ENCODE results near the gene TMEM208. TPM values are rescaled to one million over a fixed set of nuclear protein-coding genes. Genes with fewer than 3 reads are reported as not detected.

The TMEM208 gene
- total RNA-seq, 1 donor from 2014 or later = 33.1 TPM

GRCh38 chr16:67246756-67247191 is 19.8 kb downstream of the TMEM208 start:
- Histone ChIP-seq H3K4me3 (peak overlapping the region; percentile 99), H3K4me1 (peaks cover 65% of the 10 kb centered on the region), H3K27ac (peak overlapping the region; percentile 93), H3K27me3 (ENCODE audit: low read depth) (peaks cover 11% of the 10 kb centered on the region), H3K36me3 (no peaks in the 10 kb centered on the region), H3K9me3 (no peaks in the 10 kb centered on the region)
- intact Hi-C loops (cut with DNase I) = no loop called here
- DNase-seq = peak; percentile 95
- TF ChIP-seq, protein P1, sequence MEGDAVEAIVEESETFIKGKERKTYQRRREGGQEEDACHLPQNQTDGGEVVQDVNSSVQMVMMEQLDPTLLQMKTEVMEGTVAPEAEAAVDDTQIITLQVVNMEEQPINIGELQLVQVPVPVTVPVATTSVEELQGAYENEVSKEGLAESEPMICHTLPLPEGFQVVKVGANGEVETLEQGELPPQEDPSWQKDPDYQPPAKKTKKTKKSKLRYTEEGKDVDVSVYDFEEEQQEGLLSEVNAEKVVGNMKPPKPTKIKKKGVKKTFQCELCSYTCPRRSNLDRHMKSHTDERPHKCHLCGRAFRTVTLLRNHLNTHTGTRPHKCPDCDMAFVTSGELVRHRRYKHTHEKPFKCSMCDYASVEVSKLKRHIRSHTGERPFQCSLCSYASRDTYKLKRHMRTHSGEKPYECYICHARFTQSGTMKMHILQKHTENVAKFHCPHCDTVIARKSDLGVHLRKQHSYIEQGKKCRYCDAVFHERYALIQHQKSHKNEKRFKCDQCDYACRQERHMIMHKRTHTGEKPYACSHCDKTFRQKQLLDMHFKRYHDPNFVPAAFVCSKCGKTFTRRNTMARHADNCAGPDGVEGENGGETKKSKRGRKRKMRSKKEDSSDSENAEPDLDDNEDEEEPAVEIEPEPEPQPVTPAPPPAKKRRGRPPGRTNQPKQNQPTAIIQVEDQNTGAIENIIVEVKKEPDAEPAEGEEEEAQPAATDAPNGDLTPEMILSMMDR (IDR thresholded peaks at IDR 0.05) = no peak
- ATAC-seq = peak; percentile 86

GRCh38 chr16:67247192-67248072 is 20.5 kb downstream of the TMEM208 start, which contains the start of gene FHOD1:
TSS of gene FHOD1 (minus strand) at chr16:67247481. CDS start at chr16:67247410, 71 bp downstream.
- peak; percentile 99 for DNase-seq
- TF ChIP-seq, protein P1 (IDR thresholded peaks at IDR 0.05) = no peak
- Histone ChIP-seq H3K27me3 (ENCODE audit: low read depth) (peaks cover 11% of the 10 kb centered on the region), H3K4me3 (peak within 1 kb of the TSS; percentile 99), H3K9me3 (no peaks in the 10 kb centered on the region), H3K4me1 (peaks cover 58% of the 10 kb centered on the region), H3K27ac (peak within 1 kb of the TSS; percentile 93), H3K36me3 (no peaks in the 10 kb centered on the region)
- intact Hi-C loops (cut with DNase I) = no loop called here
- ATAC-seq = peak; percentile 90 to 93

DNA sequence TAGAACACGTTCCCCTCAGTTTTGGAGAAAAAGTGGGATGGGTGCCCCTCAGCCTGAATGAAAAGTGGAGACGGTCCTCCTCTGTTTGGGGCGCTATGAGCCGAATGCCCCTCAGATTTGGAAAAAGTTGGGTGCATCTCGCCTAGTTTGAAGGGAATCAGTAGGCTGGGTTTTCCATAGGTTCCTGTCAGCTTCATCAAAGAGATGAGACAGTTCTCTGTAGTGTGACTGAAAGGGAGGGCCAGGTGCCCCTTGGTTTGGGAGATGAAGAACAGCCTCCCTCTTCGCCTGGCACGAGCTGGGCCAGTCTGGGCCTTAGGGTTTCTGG is 21.1 kb downstream of the TMEM208 start:
- intact Hi-C loops (cut with DNase I) = no loop called here
- Histone ChIP-seq H3K4me1 (peaks cover 52% of the 10 kb centered on the region), H3K4me3 (peak overlapping the region; percentile 99), H3K27me3 (ENCODE audit: low read depth) (peaks cover 11% of the 10 kb centered on the region), H3K36me3 (no peaks in the 10 kb centered on the region), H3K27ac (no peak overlapping the region), H3K9me3 (no peaks in the 10 kb centered on the region)
- TF ChIP-seq, protein P1 (IDR thresholded peaks at IDR 0.05) = no peak
- DNase-seq (no peak), ATAC-seq (no peak)

- Histone ChIP-seq H3K27me3 (ENCODE audit: low read depth) (peaks cover 11% of the 10 kb centered on the region), H3K9me3 (no peaks in the 10 kb centered on the region), H3K27ac (peak within 1 kb of the TSS; percentile 93), H3K36me3 (no peaks in the 10 kb centered on the region), H3K4me3 (peak within 1 kb of the TSS; percentile 99), H3K4me1 (peaks cover 46% of the 10 kb centered on the region)
- TF ChIP-seq, protein P1 (IDR thresholded peaks at IDR 0.05) = no peak
- ATAC-seq (no peak), DNase-seq (peak; percentile 54)
- intact Hi-C loops (cut with DNase I) = no loop called here
Observed at GRCh38 chr16:67248401-67249177, 21.7 kb downstream of the TMEM208 start, which contains the start of gene SLC9A5. TSS of gene SLC9A5 (plus strand) at chr16:67248979. CDS start at chr16:67249015, 36 bp downstream.

DNA sequence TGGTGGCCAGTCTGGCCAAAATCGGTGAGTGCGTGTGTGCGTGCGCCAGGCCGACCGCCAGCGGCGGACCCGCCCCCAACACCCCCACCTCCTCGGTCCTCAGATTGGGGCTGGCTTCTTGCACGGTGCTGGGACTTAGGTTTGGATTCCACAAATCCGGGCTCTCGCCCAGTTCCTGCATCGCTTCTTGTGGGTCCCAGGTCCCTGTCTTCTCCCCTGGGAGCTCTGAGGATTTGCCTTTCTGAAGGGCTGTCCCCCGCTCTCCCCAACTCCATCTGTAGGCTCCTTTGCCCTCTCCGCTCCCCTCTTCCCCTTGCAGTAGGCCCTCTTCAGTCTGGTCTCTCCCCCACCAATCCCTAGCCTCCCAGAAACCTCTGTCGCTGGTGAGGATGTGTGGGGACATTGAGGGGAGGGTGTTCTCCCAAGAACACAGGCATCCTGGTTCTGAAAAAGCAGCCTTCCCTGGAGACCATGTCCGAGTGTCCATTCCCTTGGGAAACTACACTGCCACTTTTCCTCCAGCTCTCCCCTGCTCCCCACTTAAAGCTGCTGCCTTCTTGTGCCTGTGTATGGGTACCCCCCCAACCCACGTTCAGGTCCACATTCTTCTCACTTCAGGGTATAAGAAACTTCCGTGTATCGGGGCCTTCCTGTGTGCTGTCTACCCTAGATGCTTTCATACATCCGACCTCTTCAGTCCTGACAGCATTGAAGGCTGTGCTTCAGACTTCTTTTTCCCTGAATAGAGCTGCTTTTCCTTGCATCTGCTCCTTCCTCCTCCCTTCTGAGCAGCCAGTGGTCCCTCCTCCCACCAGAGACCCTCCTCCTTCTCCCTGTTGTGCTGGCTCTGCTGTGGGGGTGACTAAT is 22.5 kb downstream of the TMEM208 start:
- H3K27ac ChIP-seq = no peak overlapping the region
- peak overlapping the region; percentile 99 for H3K4me3 ChIP-seq
- DNase-seq (peak; percentile 5), ATAC-seq (no peak)
- peaks cover 11% of the 10 kb centered on the region for H3K27me3 ChIP-seq (ENCODE audit: low read depth)
- peaks cover 38% of the 10 kb centered on the region for H3K4me1 ChIP-seq
- no peaks in the 10 kb centered on the region for H3K9me3 ChIP-seq
- H3K36me3 ChIP-seq = no peaks in the 10 kb centered on the region
- TF ChIP-seq, protein P1 (IDR thresholded peaks at IDR 0.05) = no peak
- intact Hi-C loops (cut with DNase I) = no loop called here
